ENCODE results near the gene KCNT1.
"Not testable (repeated sequence)": the region's sequence is repeated elsewhere in the genome, so short reads cannot be mapped to it uniquely, and the experiment has no call there.

KCNT1 gene

DNA sequence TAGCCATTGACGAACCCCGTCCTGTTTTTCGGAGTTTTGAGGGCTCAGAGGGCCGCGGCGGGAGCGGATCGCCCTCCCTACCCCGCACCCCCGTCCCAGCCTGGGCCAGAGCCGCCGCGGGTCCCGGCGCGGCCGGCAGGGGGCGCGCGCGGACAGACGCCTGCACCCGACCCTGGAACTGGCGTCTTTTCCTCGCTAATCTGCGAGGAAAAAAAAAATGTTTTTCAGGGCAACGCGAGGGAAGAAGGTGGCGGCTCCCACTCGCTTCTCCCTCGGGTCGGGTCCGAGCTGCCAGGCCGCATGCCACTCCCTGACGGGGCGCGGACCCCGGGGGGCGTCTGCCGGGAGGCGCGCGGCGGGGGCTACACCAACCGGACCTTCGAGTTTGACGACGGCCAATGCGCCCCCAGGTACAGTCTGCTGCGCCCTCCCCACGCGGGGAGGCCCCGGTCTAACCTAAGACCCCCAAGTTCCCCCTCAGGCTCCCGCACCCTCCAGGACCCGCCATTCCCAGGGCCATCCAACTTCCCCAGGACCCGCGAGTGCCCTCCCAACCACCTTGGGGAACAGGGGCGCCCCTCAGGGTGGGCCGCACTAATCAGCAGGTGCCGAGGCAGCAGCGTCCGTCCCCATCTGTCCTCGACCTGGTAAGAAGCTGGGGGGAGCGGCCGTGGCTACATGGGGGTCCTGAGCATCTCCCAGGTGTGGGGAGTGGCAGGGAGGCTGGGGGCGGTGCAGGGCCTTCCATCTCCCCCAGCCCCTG lies at the start of gene KCNT1:
TSS of gene KCNT1 (plus strand) at position 227 of the 763 bp plus-strand sequence. CDS start at position 301, 74 bp downstream.
- DNase-seq (ENCODE audit: low spot score), result peak; percentile 5

DNA sequence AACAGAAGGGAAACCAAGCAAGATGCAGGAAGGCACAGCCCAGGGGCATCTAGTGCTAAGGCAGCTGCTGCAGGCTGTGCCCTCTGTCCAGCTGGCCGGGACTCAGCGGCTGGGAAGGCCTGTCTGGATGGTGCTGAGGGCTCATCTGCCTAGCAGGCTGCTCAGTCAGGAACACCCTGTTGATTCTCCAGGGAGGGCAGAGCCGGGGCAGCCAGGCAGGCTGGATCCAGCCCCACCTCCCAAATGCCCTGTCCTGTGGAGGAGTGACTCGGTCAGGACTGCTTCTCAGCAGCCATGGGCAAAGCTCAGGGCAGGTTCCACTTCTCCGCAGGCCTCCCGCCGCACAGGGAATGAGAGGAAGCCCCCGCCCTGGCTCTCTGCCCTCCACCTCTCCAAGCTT lies 46.7 kb upstream of the KCNT1 start:
- DNase-seq (ENCODE audit: low spot score), result no peak

DNA sequence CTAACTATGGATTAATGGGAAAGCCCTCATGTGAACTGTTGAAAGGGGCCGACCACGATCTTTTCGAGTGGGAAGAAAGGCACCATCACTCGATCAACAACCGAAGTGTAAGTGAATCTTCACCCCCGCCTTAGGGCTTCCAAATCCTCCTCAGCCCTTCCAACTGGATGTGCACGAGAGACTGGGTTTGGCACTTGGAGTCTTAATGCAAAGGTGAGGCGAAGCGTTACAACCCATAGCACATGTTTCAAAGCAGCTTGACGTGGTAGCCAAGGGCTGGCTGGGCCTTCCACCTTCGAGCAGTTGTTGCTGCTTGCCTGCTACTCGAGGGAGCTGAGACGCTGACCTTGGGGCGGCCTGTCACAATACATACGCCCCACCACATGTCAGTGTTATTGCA lies 44.6 kb upstream of the KCNT1 start:
- DNase-seq (ENCODE audit: low spot score), result no peak

DNA sequence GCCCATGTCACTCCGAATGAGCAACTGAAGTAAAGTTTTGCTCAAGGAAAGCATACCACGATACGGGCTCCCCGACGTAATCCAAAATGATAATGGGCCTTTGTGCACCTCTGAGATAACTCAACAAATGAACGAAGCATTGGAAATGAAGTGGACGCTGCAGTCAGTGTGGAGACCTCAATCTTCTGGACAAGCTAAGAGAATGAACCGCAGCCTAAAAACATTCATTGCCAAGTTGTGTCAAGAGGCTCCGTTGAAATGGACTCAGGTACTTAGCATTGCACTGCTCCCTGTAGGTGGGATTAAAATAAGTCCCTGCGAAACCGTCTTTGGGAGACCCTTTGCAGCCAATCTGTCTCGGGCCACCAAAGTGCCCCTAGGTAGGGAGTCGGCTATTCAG lies 42.7 kb upstream of the KCNT1 start:
- DNase-seq (ENCODE audit: low spot score), result no peak

DNA sequence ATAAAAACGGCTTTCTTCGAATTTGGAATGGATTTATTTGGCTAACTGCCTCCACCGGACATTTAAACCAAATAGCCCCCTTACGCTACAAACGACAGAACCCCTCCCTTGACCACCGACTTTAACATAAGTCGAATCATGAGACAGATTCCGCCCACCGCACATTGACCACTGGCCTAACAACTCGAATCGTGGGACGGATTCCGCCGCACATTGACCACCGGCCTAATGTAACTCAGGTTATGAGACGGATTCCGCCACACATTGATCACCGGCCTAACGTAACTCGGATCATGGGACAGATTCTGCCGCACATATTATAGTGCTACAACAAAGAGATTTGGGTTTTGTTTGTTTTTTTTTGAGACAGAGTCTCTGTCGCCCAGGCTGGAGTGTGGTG lies 41.6 kb upstream of the KCNT1 start:
- DNase-seq (ENCODE audit: low spot score), result no peak

DNA sequence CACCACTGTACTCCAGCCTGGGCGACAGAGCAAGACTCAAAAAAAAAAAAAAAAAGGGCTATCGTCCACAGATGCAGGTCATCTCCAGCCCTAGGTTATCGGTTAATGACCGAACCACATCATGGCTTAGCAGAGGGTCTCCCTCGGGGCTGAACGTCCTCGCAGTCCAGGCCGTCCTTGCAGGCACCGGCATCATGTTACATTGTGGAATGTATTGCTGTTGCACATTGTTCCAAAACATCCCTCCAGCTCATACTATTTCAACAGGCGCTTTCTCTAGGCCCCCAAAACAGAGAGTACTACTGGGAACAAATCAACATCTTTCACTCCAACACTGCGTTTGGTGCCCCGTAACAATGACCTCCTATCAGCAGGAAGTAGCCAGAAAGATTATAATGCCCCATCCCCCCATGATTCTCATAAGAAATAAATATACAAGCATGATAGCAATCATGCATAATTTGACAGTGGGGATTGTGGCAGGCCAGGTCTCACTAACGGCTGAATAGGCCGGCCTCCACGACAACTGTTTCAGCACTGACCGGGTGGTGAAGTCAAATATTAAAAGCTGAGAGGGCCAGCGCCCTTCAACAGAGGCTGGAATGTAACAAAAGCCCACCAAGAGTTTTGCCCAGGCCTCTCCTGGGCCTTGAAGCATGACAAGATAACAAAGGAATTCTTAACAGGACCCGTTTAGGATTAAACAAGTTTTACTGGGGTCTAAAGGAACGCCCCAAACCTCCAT lies 40.0 kb upstream of the KCNT1 start:
- DNase-seq (ENCODE audit: low spot score), result no peak

DNA sequence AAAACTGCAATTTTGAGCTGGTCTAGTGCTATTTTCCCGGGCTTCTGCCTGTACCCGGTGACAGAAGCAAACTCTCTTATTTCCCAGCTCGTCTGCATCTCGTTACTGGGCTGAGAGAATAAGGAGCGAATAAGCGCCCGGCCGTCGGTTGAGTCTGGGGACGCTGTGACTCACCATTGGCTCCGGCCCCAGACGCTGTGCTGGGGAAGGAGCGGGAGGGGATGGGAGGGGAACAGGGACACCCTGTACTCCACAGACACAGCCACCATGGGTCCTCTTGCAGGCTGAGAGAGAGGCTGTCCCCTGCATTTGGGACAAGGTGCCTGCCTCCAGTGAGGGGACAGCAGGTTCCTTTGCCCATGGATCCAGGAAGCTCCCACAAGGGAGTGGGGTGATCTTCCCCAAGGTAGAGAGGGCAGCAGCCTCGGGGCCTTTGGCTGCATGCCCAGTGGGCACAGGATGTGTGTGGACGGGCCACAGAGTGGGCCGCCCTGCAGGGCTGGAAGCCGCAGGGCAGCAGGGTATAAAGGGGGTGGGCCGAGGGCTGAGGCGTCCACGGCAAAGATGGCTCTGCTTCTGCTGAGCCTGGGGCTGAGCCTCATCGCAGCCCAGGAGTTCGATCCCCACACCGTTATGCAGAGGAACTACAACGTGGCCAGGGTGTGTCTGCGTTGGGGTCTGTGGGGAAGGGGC lies 39.1 kb upstream of the KCNT1 start, which contains the start of gene LCN9:
TSS of gene LCN9 (plus strand) at position 552 of the 693 bp plus-strand sequence. CDS start at position 565, 13 bp downstream.
- no peak for DNase-seq (ENCODE audit: low spot score)

DNA sequence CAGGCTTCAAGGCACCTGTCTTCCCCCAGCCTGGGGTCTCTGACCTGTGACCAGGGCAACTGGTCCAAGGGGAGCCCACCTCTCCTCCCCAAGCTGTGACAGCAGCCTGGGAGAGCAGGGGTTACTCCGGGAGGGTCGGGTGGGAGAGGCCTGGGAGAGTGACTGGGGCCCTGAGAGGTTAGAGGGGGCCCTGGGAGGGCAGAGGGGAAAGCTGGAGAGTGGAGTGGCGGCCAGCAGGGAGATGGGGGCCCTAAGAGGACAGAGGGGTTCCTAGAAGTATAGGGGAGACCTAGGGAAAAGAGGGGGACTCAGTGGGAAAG lies 38.6 kb upstream of the KCNT1 start:
- DNase-seq (ENCODE audit: low spot score), result no peak

DNA sequence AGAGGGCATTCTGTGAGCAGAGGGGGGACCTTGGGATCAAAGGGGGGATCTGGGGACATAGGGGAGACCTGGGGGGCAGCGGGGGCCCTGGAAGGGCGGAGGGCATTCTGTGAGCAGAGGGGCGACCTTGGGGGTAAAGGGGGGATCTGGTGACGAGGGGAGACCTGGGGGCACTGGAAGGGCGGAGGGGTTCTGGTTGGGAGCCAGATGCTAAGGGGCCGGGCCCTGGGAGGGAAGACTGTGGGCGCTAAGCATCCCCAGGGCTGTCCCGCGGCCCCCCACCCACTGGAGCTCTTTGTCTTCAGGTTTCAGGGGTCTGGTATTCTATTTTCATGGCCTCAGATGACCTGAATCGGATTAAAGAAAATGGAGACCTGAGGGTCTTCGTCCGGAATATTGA lies 38.1 kb upstream of the KCNT1 start:
- DNase-seq (ENCODE audit: low spot score), result no peak

DNA sequence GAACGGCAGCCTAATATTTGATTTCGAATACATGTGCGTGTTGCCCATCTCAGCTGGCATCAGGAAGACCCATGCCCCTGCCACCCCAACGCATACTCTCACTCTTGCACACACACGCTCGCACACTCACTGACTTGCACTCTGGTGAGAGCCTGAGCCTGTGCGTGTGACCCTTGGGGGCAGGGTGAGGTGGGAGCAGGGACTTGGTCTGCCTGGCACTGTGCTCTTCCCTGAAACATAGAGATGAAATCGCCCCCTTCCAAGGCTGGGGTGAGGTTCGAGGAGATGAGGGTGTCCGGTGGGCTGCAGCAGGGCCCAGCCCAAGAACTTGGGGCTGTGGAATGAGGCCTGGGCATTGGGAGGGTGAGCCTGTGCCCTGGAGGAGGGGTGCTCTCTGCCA lies 37.7 kb upstream of the KCNT1 start:
- no peak for DNase-seq (ENCODE audit: low spot score)

DNA sequence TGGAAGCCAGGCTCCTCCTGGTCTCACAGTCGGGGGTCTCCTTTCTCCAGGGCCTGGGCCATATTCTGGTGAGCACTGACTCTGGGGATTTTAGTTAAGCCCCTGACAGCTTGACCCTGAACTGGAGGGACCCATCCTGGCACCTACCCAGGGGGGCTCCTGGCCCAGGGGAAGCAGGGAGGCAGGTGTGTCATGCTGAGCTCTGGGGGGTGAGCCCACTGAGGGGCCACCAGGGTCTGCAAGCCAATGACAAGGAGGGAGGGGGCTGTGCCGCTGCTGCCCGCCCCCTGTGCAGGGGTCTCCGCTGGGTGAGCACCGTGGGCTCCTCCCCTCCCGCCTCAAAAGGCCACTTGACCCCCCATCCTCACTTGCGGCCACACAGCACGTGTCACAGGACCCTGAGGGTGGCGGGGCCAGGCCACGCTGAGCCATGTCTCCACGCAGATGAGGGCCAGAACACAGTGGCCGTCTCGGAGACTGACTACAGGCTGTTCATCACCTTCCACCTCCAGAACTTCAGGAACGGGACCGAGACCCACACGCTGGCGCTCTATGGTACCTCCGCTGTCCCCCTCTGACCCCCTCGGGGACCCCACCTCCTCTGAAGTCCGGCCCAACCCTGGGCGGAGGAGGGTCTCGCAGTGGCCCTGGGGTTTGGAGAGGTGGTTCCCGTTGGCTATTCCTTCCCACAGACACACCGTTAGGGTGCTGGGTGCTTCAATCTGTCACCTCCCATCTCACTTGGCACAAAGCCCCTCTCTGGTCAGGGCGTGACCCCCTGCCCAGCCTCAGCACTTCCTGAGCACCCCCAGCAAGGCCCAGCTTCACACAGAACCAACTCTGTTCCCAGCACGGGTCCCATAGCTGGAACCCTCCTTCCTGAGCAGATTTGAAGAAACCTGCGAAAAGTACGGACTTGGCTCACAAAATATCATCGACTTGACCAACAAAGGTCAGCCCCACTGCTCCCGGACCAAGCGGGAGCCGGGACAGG lies 36.9 kb upstream of the KCNT1 start:
- no peak for DNase-seq (ENCODE audit: low spot score)

DNA sequence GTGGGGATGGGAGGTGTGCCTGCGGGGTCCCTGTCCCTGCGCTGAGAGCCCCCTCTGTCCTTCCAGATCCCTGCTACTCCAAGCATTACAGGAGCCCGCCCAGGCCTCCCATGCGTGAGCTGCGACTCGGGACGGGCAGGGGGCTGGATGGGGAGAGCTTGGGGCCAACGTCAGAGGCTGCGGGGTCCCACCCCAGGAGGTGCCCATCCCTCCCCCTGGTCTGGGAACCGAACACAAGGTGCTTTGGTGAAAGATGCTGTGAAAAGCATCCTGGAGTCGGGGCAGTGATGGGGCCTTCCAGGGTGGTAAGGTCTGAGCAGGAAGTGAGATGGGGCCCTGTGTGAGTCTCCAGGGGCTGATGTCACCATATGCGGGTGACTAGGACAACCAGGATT lies 36.2 kb upstream of the KCNT1 start:
- DNase-seq (ENCODE audit: low spot score), result no peak

DNA sequence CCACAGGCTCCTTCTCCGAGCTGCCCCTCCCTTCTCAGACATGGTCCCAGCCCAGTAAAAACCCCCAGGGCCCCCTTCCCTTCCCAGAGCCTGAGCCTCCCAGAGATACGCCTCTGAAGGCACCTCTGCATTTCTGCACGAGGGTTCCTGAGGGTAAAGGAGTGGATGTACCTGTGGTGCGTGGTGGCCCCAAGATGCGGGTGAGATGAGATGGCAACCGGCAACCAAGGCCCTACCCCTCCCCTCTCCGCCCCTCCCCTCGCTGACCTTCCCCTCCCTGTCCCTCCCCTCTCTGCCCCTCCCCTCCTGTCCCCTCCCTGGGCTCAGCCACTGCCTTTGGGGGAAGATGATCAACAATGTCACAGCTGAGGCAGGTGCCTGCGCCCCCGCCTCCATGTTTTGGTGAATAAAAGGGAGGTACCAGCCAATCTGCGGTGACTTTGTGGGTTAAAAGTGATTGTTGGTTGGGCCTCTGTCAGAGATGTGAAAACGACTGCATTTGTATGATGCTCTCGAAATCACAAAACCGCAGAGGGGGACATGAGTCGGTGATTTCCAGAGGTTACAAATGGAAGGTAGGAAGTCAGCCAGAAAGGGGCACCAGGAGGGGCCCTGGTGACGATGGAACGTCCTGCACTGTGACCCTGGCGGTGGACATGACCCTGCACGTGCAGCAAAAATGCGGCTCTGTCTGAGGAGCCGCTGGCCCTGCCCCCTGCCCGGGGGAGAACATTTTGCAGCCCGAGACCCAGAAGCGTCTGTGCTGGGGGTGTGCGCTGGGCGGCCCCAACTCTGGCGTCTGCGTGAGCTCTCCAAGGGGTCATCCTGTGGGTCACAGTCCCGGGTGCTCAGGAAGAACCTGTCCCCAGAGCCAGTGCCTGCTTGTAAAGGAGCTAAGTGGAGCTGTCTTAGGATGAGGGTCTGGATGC lies 35.2 kb upstream of the KCNT1 start:
- no peak for DNase-seq (ENCODE audit: low spot score)

DNA sequence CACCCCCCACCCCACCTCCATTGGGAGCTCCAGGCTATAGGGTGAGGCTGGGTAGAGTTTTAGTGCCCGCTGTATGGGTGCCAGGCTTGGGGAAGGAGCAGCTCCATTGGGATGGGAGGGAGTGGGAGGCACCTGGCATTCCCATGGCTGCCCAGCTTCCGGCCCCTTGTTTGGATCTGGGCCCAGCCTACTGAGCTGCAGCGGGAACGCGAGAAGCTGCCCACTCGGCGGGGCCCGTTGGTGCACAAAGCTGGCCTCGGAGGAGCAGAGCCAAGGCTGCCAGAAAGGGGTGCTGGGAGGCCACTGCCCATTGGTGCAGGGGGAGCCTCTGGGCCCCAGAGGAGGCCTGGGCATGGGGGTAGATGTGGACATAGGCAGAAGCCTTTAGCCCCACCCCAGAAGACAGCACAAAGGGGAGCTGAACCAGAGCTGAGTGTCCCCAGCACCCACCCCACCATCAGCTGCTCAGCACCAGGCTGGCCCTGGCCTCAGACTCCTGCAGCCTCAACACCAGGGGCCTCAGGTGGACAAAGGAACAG lies 34.5 kb upstream of the KCNT1 start:
- no peak for DNase-seq (ENCODE audit: low spot score)

DNA sequence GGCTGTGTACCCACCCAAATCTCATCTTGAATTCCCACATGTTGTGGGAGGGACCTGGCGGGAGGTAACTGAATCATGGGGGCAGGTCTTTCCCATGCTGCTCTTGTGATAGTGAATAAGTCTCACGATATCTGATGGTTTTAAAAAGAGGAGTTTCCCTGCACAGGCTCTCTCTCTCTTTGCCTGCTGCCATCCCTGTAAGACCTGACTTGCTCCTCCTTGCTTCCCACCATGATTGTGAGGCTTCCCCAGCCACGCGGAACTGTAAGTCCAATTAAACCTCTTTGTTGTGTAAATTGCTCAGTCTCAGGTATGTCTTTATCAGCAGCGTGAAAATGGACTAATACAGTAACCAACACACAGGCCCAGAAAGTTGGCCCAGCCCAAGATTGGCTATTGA lies 33.0 kb upstream of the KCNT1 start:
- not testable (repeated sequence) for DNase-seq (ENCODE audit: low spot score)

DNA sequence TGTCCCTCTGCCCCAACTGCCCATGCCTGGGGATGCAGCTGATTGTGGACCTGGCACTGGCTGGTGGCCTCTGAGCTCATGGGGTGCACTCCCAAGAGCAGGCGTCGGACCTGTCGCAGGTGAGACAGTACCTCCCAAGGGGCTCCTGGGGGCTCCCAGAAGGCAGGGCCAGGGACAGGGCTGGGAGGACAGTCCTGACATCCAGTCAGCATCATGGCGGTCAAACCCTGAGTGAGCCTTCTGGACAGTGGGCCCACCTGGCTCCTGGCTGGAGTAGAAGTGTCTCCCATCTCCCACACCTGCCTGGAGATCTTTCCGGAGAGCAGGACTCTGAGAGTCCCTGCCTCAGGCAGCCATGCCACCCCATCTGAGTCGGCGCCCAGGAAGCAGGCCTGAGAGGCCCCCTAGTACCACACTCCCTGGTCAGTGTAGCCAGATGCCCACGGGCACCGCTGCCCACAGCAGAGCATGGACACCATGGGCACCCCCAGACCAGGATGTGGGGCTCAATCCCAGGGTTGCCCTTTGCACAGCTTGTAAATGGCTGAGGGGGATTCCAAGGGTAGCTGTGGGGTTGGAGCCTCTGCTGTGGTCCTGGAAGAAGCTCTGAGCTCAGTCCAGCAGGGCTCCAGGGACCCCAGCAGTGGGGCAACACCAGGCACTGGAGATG lies 32.2 kb upstream of the KCNT1 start:
- DNase-seq (ENCODE audit: low spot score), result no peak

DNA sequence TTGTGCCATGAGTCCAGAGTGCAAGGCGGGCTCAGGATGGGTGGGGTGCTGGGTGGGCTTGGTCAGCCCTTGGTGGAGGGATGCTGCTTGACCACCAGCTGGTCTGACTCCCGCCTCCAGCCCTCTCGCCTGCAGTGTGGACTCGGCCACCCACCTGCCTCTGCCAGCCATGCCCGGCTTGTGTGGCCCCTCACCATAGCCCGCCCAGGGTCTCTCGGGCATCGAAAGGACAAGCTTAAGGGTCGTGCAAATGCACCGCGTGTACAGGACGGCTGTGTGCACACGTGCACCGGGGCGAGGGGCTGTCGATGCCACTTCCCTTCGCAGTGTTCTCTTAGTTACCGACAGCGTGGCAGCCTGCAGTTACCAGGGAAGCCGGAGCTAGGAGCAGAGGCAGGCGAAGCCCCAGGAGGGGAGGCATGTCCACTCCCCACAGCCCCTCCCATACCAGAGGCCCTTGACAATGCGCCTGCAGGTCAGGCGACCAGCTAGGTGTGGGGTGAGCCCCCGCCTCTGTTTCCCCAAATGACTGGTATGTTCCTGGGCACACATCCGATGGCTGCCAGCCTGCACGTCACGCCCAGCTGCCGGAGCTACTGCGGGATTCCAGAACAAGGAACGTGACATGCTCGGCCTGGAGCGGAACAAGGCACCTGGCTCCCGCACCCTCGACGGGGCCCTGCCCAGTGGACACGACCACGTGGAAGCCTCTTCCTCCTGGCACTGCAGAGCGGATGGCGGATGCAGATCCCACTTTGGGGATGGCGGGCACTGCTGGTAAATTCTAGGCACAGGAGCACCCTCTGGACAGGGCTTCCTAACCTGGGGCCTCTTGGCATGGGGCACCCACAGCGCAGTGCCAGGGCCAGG lies 31.0 kb upstream of the KCNT1 start:
- DNase-seq (ENCODE audit: low spot score), result no peak

DNA sequence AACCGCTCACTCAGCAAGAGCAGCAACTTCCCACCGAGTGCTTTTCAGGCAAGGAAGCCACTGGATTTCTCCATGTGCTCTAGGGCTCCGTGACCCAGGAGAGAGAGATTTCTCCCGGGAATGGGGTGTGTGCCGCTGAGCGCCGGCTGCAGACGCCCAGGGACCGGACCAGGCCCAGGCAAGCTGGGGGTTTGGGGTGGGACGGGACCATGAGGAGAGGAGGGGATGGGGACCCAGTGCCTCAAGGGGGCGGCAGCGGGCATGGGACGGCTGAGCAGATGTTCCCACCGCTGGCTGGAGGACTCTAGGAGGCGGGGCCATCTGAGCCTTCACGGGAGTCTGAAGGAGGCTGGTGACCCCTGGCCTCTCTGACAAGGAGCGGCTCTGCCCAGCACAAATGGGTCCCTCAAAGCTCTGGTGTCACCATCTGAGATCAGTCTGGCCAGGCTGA lies 30.4 kb upstream of the KCNT1 start:
- DNase-seq (ENCODE audit: low spot score), result no peak

DNA sequence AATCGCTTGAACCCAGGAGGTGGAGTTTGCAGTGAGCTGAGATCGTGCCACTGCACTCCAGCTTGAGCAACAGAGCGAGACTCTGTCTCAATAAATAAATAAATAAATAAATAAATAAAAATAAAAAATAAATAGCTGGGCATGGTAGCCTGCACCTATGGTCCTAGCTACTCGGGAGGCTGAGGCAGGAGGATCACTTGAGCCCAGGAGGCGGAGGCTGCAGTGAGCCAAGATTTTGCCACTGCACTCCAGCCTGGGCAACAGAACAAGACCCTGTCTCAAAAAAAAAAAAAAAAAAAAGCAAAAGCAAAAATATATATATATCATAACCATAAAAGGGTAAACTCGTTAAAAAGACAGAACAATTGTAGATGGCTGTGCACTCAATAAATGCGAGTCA lies 29.2 kb upstream of the KCNT1 start:
- not testable (repeated sequence) for DNase-seq (ENCODE audit: low spot score)
